Smooth muscle cell (in vitro differentiated cells): ENCODE measurements around the gene ANAPC5. TPM values are rescaled to one million over a fixed set of nuclear protein-coding genes. Genes with fewer than 3 reads are reported as not detected.
A peak's percentile ranks its signal among the peaks of the same experiment; 100 is the strongest.

Experiments
- DNase-seq: peaks from one replicate; lab custom pipeline; 2025; ENCODE audit not compliant: unreplicated experiment; lab: John Stamatoyannopoulos, UW
- H2AFZ ChIP-seq: fragments of 200-600 bp; sonication (generic); 2 replicates; pipeline ENCODE4 v1.6.0; 2016; ENCODE audit warnings: antibody characterized with exemption, low read depth, mild to moderate bottlenecking
- H3F3A ChIP-seq: fragments of 200-600 bp; sonication (generic); 2 replicates; pipeline ENCODE4 v1.6.0; 2017; ENCODE audit warnings: antibody characterized with exemption, low read depth
- H3K27ac ChIP-seq: fragments of 200-600 bp; sonication (generic); 2 replicates; pipeline ENCODE4 v1.5.1; 2016; ENCODE audit warnings: low read depth, mild to moderate bottlenecking
- H3K27me3 ChIP-seq: fragments of 200-600 bp; sonication (generic); 2 replicates; pipeline ENCODE4 v1.6.1; 2016; ENCODE audit warnings: low read depth, mild to moderate bottlenecking
- H3K36me3 ChIP-seq: fragments of 200-600 bp; sonication (generic); 2 replicates; pipeline ENCODE4 v1.5.1; 2016; ENCODE audit warnings: low read depth
- H3K4me1 ChIP-seq: fragments of 200-600 bp; sonication (generic); 2 replicates; pipeline ENCODE4 v1.5.1; 2016; ENCODE audit warnings: low read depth
- H3K4me2 ChIP-seq: fragments of 200-600 bp; sonication (generic); 2 replicates; pipeline ENCODE4 v1.6.0; 2016; ENCODE audit warnings: mild to moderate bottlenecking
- H3K4me3 ChIP-seq: fragments of 200-600 bp; sonication (generic); 2 replicates; pipeline ENCODE4 v1.5.1; 2016; ENCODE audit warnings: mild to moderate bottlenecking
- H3K79me2 ChIP-seq: fragments of 200-600 bp; sonication (generic); 2 replicates; pipeline ENCODE4 v1.6.0; 2016; ENCODE audit warnings: low read depth, mild to moderate bottlenecking
- H3K9ac ChIP-seq: fragments of 200-600 bp; sonication (generic); 2 replicates; pipeline ENCODE4 v1.6.0; 2016; ENCODE audit warnings: low read depth
- H3K9me3 ChIP-seq: fragments of 200-600 bp; sonication (generic); replicated peaks from 2 replicates; pipeline ENCODE4 v1.5.1; 2016; ENCODE audit warnings: low read depth
- H4K20me1 ChIP-seq: fragments of 200-600 bp; sonication (generic); 2 replicates; pipeline ENCODE4 v1.6.0; 2016; ENCODE audit warnings: low read depth
- WGBS: methylation state at CpG from one replicate; pipeline ENCODE4 v1.1.7; 2016; ENCODE audit warnings: low lambda C conversion rate; 5-methylcytosine and 5-hydroxymethylcytosine counted together
- polyA plus RNA-seq: library from polyadenylated mRNA; unstranded; fragments of >200 nt; fragmentation: Nextera tagmentation; extraction: Ambion mirVana; gene quantifications from 2 replicates; pipeline ENCODE4 v1.2.1, GENCODE V29; 2016
- total RNA-seq: library from RNA; depleted of rRNA; stranded (reverse); fragments of >200 nt; gene quantifications from 2 replicates; pipeline ENCODE4 v1.2.3, GENCODE V29; 2014
- TF ChIP-seq, protein P1 (sequence below): fragments of 200-600 bp; sonication (generic); IDR thresholded peaks from 2 replicates; pipeline ENCODE4 v1.5.1; 2017; ENCODE audit warnings: borderline replicate concordance, mild to moderate bottlenecking, antibody characterized with exemption; ENCODE audit not compliant: insufficient read depth, poor library complexity, severe bottlenecking

ANAPC5 gene
- total and polyA plus RNA-seq, 2 experiments from 2014 or later, result 109 to 121 TPM

- H3K4me3 ChIP-seq, result peak overlapping the region; percentile 89
- H3K36me3 ChIP-seq, result no peaks in the 10 kb centered on the region
- DNase-seq, result no peak
- peaks cover 27% of the 10 kb centered on the region for H3K4me1 ChIP-seq
- TF ChIP-seq, protein P1, sequence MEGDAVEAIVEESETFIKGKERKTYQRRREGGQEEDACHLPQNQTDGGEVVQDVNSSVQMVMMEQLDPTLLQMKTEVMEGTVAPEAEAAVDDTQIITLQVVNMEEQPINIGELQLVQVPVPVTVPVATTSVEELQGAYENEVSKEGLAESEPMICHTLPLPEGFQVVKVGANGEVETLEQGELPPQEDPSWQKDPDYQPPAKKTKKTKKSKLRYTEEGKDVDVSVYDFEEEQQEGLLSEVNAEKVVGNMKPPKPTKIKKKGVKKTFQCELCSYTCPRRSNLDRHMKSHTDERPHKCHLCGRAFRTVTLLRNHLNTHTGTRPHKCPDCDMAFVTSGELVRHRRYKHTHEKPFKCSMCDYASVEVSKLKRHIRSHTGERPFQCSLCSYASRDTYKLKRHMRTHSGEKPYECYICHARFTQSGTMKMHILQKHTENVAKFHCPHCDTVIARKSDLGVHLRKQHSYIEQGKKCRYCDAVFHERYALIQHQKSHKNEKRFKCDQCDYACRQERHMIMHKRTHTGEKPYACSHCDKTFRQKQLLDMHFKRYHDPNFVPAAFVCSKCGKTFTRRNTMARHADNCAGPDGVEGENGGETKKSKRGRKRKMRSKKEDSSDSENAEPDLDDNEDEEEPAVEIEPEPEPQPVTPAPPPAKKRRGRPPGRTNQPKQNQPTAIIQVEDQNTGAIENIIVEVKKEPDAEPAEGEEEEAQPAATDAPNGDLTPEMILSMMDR, result no peak
- H2AFZ ChIP-seq, result no peak overlapping the region
- H3K27ac ChIP-seq, result no peak overlapping the region
- H3K9ac ChIP-seq, result no peak overlapping the region
- WGBS, result 100% methylated on average over 5 of the region's 5 CpGs
- H3F3A ChIP-seq, result no peaks in the 10 kb centered on the region
- H3K9me3 ChIP-seq, result no peaks in the 10 kb centered on the region
- no peaks in the 10 kb centered on the region for H3K27me3 ChIP-seq
- H3K79me2 ChIP-seq, result peaks cover 37% of the 10 kb centered on the region
- H3K4me2 ChIP-seq, result peak overlapping the region; percentile 95
- H4K20me1 ChIP-seq, result peaks cover 11% of the 10 kb centered on the region
Measured at GRCh38 chr12:121398355-121398754, 46.1 kb upstream of the ANAPC5 start.

- TF ChIP-seq, protein P1, result no peak
- no peak overlapping the region for H3K27ac ChIP-seq
- H3K4me2 ChIP-seq, result no peak overlapping the region
- no peaks in the 10 kb centered on the region for H3K9me3 ChIP-seq
- H2AFZ ChIP-seq, result no peak overlapping the region
- no peaks in the 10 kb centered on the region for H3K27me3 ChIP-seq
- no peak overlapping the region for H3K4me3 ChIP-seq
- H3K79me2 ChIP-seq, result peaks cover 29% of the 10 kb centered on the region
- H4K20me1 ChIP-seq, result peaks cover 6% of the 10 kb centered on the region
- H3K4me1 ChIP-seq, result peaks cover 25% of the 10 kb centered on the region
- no peak for DNase-seq
- no peaks in the 10 kb centered on the region for H3K36me3 ChIP-seq
- 94% methylated on average over 14 of the region's 14 CpGs for WGBS
- no peak overlapping the region for H3K9ac ChIP-seq
- H3F3A ChIP-seq, result no peaks in the 10 kb centered on the region
Measured at GRCh38 chr12:121397521-121397920, 45.3 kb upstream of the ANAPC5 start.

GRCh38 chr12:121392325-121392716 lies 40.1 kb upstream of the ANAPC5 start:
- 86% methylated on average over 3 of the region's 3 CpGs for WGBS
- H2AFZ ChIP-seq, result no peak overlapping the region

More at GRCh38 chr12:121392325-121392716, 40.1 kb upstream of the ANAPC5 start:
- no peak for DNase-seq
- no peak overlapping the region for H3K27ac ChIP-seq
- no peak overlapping the region for H3K4me3 ChIP-seq
- H3F3A ChIP-seq, result peaks cover 8% of the 10 kb centered on the region
- H3K36me3 ChIP-seq, result no peaks in the 10 kb centered on the region
- no peak overlapping the region for H3K4me2 ChIP-seq
- TF ChIP-seq, protein P1, result no peak
- no peaks in the 10 kb centered on the region for H3K9me3 ChIP-seq
- no peak overlapping the region for H3K9ac ChIP-seq
- no peaks in the 10 kb centered on the region for H3K27me3 ChIP-seq
- H3K79me2 ChIP-seq, result no peaks in the 10 kb centered on the region
- no peaks in the 10 kb centered on the region for H3K4me1 ChIP-seq
- H4K20me1 ChIP-seq, result no peaks in the 10 kb centered on the region
